ENCODE results near the gene PRRG4.
A peak's percentile ranks its signal among the peaks of the same experiment; 100 is the strongest.

Gene PRRG4

GRCh38 chr11:32874132-32874531 is 44.4 kb downstream of the PRRG4 start:
- Mint-ChIP-seq H3K27me3 (ENCODE audit: low read depth) (peaks cover 4% of the 10 kb centered on the region), H3K36me3 (ENCODE audit: low read depth) (no peaks in the 10 kb centered on the region), H3K9me3 (no peaks in the 10 kb centered on the region), H3K4me3 (no peak overlapping the region), H3K27ac (no peak overlapping the region), H3K4me1 (no peaks in the 10 kb centered on the region)
- no peak for TF ChIP-seq CTCF (IDR thresholded peaks at IDR 0.05; ENCODE audit: unreplicated experiment in 3 of 3)

- Mint-ChIP-seq H3K27ac (no peak overlapping the region), H3K4me1 (no peaks in the 10 kb centered on the region), H3K4me3 (no peak overlapping the region), H3K36me3 (ENCODE audit: low read depth) (no peaks in the 10 kb centered on the region), H3K9me3 (no peaks in the 10 kb centered on the region), H3K27me3 (ENCODE audit: low read depth) (peaks cover 12% of the 10 kb centered on the region)
- no peak for TF ChIP-seq CTCF (IDR thresholded peaks at IDR 0.05; ENCODE audit: unreplicated experiment in 3 of 3)
Observed at GRCh38 chr11:32881286-32881685, 51.6 kb downstream of the PRRG4 start.

- Mint-ChIP-seq H3K27ac (no peak overlapping the region), H3K4me1 (no peaks in the 10 kb centered on the region), H3K36me3 (ENCODE audit: low read depth) (no peaks in the 10 kb centered on the region), H3K4me3 (no peak overlapping the region), H3K9me3 (no peaks in the 10 kb centered on the region), H3K27me3 (ENCODE audit: low read depth) (peaks cover 12% of the 10 kb centered on the region)
- TF ChIP-seq CTCF (IDR thresholded peaks at IDR 0.05; ENCODE audit: unreplicated experiment in 3 of 3) = no peak
Observed at GRCh38 chr11:32883421-32883820, 53.7 kb downstream of the PRRG4 start.

- Mint-ChIP-seq H3K27me3 (ENCODE audit: low read depth) (peaks cover 9% of the 10 kb centered on the region), H3K36me3 (ENCODE audit: low read depth) (no peaks in the 10 kb centered on the region), H3K27ac (no peak overlapping the region), H3K9me3 (no peaks in the 10 kb centered on the region), H3K4me3 (no peak overlapping the region), H3K4me1 (no peaks in the 10 kb centered on the region)
- TF ChIP-seq CTCF (IDR thresholded peaks at IDR 0.05; ENCODE audit: unreplicated experiment in 3 of 3) = no peak
Observed at GRCh38 chr11:32884023-32884422, 54.3 kb downstream of the PRRG4 start.

GRCh38 chr11:32884770-32885384 is 55.1 kb downstream of the PRRG4 start:
- peak in 2 of 3 experiments; percentile 24 to 41 for TF ChIP-seq CTCF (IDR thresholded peaks at IDR 0.05; ENCODE audit: unreplicated experiment in 3 of 3)
- Mint-ChIP-seq H3K27ac (no peak overlapping the region), H3K9me3 (no peaks in the 10 kb centered on the region), H3K4me1 (no peaks in the 10 kb centered on the region), H3K4me3 (no peak overlapping the region), H3K27me3 (ENCODE audit: low read depth) (peaks cover 12% of the 10 kb centered on the region), H3K36me3 (ENCODE audit: low read depth) (no peaks in the 10 kb centered on the region)

- peaks cover 12% of the 10 kb centered on the region for H3K27me3 Mint-ChIP-seq (ENCODE audit: low read depth)
- no peak for TF ChIP-seq CTCF (IDR thresholded peaks at IDR 0.05; ENCODE audit: unreplicated experiment in 3 of 3)
- no peaks in the 10 kb centered on the region for H3K4me1 Mint-ChIP-seq
- no peaks in the 10 kb centered on the region for H3K36me3 Mint-ChIP-seq (ENCODE audit: low read depth)
- no peak overlapping the region for H3K27ac Mint-ChIP-seq
- no peak overlapping the region for H3K4me3 Mint-ChIP-seq
- no peaks in the 10 kb centered on the region for H3K9me3 Mint-ChIP-seq
Observed at GRCh38 chr11:32885556-32885955, 55.8 kb downstream of the PRRG4 start.
